B cell (primary cell): ENCODE results near the gene FZD2.

Source experiments
- EZH2 ChIP-seq: IDR thresholded peaks from 2 replicates; pipeline ENCODE4 v1.6.1; 2012; ENCODE audit warnings: borderline replicate concordance, low read depth, mild to moderate bottlenecking, moderate library complexity, low read length; ENCODE audit not compliant: insufficient read depth, poor library complexity, severe bottlenecking
- TF ChIP-seq, protein P1 (sequence below): fragments of 200-600 bp; IDR thresholded peaks from one replicate; pipeline ENCODE4 v1.8.0; 2022; ENCODE audit warnings: antibody characterized with exemption, mild to moderate bottlenecking

DNA sequence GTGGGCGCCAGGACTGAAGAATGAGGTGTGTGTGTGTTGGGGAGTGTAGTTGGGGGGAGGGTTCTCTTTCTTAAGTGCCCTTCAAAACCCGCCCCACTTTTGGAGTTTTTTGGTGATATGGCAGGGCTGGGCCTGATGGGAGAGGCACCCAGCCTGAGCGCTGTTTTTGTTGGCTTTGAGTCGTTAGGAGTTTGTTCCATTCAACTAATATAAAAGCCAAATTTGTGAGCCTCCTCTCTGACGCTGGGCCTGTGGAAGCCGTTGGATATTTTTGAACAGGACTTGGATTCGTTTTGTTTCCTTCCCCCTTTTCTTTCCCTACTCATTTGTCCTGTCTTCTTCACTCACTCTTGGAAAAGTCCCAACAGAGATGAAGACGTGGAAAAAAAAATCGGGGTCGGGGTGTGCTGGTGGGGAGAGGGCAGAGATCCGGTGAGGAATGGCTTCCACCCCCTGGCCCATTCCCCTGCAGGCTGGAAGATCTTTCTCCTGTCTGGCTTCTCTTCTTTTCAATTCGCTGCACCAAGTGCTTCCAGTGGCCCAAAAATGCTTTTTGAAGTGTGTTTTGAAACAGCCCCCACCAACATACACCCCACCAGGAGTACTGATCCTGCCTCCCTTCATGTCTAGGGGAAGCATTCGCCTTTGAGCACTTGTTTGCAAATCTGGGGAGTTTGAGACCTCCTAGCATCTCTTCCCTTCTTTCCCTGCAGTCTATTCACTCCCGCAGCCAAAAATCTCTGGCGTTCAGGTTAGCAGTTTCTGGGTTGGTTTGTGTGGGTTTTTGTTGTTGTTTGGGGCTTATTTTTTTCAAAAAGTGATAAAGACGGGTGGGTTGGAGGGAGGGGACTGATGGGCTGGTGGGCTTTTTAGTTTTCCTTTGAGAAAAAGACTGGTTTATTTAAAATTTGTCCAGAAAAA lies 2.6 kb downstream of the FZD2 start:
- TF ChIP-seq, protein P1, sequence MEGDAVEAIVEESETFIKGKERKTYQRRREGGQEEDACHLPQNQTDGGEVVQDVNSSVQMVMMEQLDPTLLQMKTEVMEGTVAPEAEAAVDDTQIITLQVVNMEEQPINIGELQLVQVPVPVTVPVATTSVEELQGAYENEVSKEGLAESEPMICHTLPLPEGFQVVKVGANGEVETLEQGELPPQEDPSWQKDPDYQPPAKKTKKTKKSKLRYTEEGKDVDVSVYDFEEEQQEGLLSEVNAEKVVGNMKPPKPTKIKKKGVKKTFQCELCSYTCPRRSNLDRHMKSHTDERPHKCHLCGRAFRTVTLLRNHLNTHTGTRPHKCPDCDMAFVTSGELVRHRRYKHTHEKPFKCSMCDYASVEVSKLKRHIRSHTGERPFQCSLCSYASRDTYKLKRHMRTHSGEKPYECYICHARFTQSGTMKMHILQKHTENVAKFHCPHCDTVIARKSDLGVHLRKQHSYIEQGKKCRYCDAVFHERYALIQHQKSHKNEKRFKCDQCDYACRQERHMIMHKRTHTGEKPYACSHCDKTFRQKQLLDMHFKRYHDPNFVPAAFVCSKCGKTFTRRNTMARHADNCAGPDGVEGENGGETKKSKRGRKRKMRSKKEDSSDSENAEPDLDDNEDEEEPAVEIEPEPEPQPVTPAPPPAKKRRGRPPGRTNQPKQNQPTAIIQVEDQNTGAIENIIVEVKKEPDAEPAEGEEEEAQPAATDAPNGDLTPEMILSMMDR: no peak
- no peak for TF ChIP-seq EZH2
